SK-N-SH (cell line): ENCODE measurements around the gene ARHGAP1.

Experiments used
- CTCF ChIP-seq: fragments of 200-600 bp; sonication (generic); IDR thresholded peaks from 2 replicates; pipeline ENCODE4 v1.6.1; 2017; ENCODE audit warnings: antibody characterized with exemption, mild to moderate bottlenecking, moderate library complexity
- JUND ChIP-seq: IDR thresholded peaks from 2 replicates; pipeline ENCODE4 v1.4.0; 2012

GRCh38 chr11:46694072-46694471, 6.3 kb downstream of the ARHGAP1 start:
- TF ChIP-seq CTCF (no peak), JUND (no peak)
